GM12874 (cell line): ENCODE measurements around the gene CLPTM1L.

Experiments
- TF ChIP-seq, protein P1 (sequence below): IDR thresholded peaks from 2 replicates; pipeline ENCODE4 v1.5.1; 2011; ENCODE audit warnings: low read depth, mild to moderate bottlenecking, control low read depth, low read length, moderate library complexity; ENCODE audit not compliant: insufficient read depth

The CLPTM1L gene

DNA sequence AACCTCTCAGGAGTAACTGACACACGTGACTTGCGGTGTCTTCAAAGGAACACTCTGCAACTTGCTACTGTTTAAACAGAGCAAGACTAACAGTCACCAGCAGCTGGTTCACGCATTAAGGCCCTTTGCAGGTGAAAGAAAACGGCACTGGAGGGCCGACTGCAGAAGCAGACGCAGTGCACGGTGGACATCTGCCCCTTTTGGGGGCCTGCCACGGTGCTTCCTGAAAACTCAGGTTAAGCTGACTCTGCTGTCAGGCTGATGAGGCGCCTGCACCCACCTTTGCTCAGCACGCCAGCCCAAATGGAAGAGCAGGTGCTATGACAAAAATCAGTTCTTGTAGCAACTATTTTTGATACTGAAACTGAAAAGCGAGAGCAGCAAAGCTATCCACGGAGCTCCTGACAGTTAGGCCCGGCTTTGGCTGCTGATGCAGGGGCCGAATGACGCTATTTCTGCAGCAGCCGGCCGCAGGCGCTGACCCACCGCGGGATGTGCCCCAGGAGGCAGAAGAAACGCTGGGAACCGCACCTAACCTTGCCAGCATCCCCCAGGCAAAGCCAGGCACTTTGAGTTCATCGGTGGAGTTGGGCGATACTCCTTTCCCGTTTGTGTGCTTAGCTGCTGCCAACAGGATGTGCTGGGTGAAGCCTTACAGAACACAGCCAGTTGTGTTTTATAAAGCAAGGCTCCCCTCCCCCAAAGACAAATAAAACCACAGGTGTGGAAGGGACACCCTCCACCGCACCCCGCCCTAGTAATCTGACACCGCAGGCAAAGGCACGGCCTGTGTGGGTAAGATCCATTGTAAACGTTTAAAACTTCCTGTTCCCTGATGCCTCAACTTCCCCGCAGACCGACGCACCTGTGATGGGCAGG, 29.0 kb downstream of the CLPTM1L start:
- TF ChIP-seq, protein P1, sequence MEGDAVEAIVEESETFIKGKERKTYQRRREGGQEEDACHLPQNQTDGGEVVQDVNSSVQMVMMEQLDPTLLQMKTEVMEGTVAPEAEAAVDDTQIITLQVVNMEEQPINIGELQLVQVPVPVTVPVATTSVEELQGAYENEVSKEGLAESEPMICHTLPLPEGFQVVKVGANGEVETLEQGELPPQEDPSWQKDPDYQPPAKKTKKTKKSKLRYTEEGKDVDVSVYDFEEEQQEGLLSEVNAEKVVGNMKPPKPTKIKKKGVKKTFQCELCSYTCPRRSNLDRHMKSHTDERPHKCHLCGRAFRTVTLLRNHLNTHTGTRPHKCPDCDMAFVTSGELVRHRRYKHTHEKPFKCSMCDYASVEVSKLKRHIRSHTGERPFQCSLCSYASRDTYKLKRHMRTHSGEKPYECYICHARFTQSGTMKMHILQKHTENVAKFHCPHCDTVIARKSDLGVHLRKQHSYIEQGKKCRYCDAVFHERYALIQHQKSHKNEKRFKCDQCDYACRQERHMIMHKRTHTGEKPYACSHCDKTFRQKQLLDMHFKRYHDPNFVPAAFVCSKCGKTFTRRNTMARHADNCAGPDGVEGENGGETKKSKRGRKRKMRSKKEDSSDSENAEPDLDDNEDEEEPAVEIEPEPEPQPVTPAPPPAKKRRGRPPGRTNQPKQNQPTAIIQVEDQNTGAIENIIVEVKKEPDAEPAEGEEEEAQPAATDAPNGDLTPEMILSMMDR = no peak

DNA sequence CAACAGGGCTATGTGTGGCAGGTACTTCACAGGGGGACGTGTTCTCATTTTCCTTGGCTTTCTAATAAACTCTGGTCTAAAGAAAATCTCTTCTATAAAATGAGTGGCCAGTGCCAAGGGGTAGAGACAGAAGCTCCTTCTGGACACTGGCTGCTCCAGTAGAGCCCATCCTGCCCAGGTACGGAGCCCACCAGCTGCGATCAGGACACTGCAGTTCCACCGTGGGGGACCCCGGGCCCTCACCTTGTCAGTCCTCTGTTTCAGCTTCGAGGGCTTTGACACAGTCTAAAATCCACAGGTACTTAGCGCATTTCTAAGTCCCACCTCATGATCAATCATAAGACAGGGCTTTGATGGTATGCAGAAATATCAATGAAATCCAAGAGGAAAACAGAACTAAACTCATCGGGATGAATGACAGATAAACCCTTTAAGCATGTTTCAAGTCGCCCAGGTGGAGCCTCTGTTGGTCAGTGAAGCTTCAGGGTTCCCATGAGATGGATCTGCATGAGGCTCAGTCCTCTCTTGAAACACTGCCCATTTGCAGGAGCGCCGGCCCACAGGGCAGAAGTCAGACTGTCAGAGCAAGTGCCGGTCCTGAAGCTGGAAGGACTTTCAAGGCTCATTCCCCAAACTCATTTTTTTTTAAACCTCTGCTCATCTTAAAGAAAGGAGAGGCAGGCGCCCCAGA, 29.7 kb downstream of the CLPTM1L start:
- TF ChIP-seq, protein P1 = no peak

DNA sequence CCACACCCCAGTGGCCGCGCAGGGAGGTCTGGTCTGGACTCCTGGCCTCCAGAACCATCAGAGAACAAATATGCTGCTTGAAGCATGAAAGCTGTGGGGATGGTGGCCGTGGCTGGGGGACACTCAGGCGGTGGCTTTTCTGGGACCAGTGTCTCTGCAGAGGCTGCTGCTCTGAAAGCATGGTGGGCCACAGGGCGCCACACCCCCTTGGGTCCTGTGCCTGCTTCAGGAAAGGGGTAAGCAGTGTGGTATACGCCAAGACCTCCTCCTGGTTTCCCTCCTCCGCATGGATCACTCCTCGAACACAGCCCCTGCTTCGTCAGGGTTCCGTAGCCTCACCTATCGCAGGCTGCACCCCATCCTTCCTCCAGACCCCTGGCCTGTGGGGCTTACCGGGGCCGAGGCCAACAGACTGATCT, 30.3 kb downstream of the CLPTM1L start:
- TF ChIP-seq, protein P1 = no peak

DNA sequence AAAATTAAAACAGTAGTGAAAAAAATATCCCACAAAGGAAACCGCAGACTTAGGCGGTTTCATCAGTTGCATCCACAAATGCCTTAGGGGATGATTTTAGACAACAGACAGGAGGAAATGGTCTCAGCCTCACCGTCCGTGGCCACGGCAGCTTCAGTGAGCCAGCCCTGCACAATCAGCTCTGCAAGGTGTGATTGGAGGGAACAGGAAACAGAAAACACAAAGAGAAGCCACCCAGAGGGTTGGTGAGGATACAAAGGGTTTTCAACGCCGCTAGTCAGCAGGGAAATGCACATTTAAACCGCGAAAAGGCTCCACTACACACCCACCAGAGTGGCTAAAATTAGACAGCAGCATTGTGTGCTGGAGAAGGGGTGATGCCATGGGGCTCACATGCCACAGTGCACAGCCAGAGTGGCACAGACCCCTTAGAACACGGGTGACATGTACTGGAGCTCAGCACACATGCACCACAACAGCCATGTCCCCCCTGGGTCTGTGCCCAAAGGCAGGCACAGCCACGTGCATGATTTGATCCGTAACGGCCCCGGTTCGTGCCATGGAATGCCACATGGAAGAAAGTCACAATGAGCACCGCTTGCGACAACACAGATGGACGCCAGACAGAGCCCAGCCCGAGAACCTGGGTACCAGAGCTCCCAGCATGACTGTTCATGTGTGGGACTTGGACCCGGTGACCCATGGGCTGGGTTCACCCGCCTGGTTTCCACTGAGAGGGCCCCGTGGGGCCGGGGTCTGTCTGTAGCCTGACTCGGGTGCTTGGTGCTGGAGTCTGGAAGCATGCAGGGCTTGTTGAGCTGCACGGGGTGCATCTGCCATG, 31.7 kb downstream of the CLPTM1L start:
- TF ChIP-seq, protein P1 = no peak

DNA sequence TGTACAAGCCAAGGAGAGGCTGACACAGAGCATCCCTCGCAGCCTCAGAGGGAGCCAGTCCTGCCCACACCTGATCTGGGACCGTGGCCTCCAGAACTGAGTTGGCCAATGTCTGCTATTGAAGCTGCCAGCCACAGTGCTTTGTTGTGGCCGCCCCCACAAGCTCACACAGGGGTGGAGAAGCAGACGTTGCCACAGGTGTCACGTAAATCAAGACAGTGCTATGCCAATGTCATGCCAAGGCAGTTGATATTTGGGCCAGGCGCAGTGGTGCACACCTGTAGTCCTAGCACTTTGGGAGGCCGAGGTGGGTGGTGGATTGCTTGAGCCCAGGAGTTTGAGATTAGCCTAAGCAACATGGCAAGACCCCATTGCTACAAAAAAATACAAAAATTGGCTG, 32.7 kb downstream of the CLPTM1L start:
- TF ChIP-seq, protein P1 = no peak

DNA sequence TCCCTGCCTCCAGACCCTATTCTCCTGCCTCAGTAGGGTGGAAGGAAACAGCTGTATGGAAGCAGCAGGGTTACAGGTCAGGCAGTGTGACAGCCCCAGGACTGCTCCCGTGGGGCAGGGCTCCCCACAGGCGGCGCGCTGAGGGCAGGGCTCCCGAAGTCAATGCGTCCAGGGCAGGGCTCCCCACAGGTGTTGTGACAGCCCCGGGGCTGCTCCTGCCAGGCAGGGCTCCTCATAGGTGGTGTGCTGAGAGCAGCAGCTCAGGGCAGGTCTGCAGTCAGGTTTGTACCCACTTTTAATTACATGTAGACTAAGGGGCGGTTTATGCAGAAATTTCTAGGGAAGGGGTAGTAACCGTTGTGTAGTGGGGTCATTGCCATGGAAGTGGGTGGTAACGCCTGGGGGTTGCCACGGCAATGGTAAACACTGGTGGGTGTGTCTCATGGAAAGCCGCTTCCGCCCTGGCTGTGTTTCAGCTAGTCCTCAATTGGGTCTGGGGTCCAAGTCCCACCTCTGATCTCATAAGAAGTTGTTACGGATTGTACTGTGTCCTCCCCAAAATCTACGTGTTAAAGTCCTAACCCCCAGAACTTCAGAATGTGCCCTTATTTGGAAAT, 33.4 kb downstream of the CLPTM1L start:
- TF ChIP-seq, protein P1 = no peak
